Transverse colon (tissue), 4 donors: Measurements from ENCODE around the gene ZRANB3. TPM values are rescaled to one million over a fixed set of nuclear protein-coding genes. Genes with fewer than 3 reads are reported as not detected.

ENCODE experiments used
- DNase-seq: peaks from one replicate; pipeline ENCODE4 v3.0.0-alpha.2; 2019
- H3K27ac ChIP-seq, 4 donors: fragments of 200-600 bp; sonication (generic); 2 replicates each; pipeline ENCODE4 v1.5.1; 2016 to 2018; ENCODE audit warnings: inconsistent platforms in 4 of 4
- H3K27me3 ChIP-seq: fragments of 200-600 bp; sonication (generic); 2 replicates; pipeline ENCODE4 v1.5.1; 2017; ENCODE audit warnings: inconsistent platforms
- H3K36me3 ChIP-seq, 4 donors: fragments of 200-600 bp; sonication (generic); 2 replicates each; pipeline ENCODE4 v1.5.1; 2017 to 2019; ENCODE audit warnings: inconsistent platforms in 4 of 4
- H3K4me1 ChIP-seq, 4 donors: fragments of 200-600 bp; sonication (generic); 2 replicates each; pipeline ENCODE4 v1.5.1; 2017 to 2020; ENCODE audit warnings: inconsistent platforms in 4 of 4
- H3K4me3 ChIP-seq, 4 donors: fragments of 200-600 bp; sonication (generic); 1 replicate in 1 of 4; 2 replicates in 3 of 4; pipeline versions ENCODE4 v1.5.1 to v1.6.1; 2017 to 2019; ENCODE audit warnings: inconsistent platforms in 4 of 4
- H3K9me3 ChIP-seq, 2 donors: fragments of 200-600 bp; sonication (generic); 2 replicates each; pipeline ENCODE4 v1.5.1; 2017 to 2019; ENCODE audit warnings: inconsistent platforms in 2 of 2
- EP300 ChIP-seq: sonication (generic); formaldehyde crosslinking; IDR thresholded peaks from one replicate; pipeline ENCODE4 v1.6.1; 2017; ENCODE audit warnings: antibody characterized with exemption, low read depth
- POLR2A ChIP-seq: fragments of 450-650 bp; IDR thresholded peaks from one replicate; pipeline ENCODE4 v1.6.1; 2016; ENCODE audit warnings: antibody characterized with exemption, mild to moderate bottlenecking, moderate library complexity
- POLR2AphosphoS5 ChIP-seq, 3 donors: sonication (generic); formaldehyde crosslinking; IDR thresholded peaks; one replicate each; pipeline ENCODE4 v1.6.1; 2016; ENCODE audit warnings: antibody characterized with exemption in 3 of 3
- WGBS, 2 donors: methylation state at CpG; one replicate each; pipeline ENCODE4 v1.1.5; 2018; ENCODE audit warnings: low coverage in 1 of 2; 5-methylcytosine and 5-hydroxymethylcytosine counted together
- in situ Hi-C, 4 donors: fragments of 200-750 bp; cut with MboI; loops; one replicate each; pipeline versions ENCODE4 v1.15.0 to v1.15.1; 2017; ENCODE audit warnings: low sequenced_read_pairs in 3 of 4, low pct_ligation_motif_present in 1 of 4, low pct_unique_long_range_greater_than_20kb in 1 of 4
- intact Hi-C: fragments of 100-400 bp; cut with DNase I; formaldehyde crosslinking; loops from one replicate; pipeline ENCODE4 v1.15.1; 2023; ENCODE audit warnings: low total_unique reads
- total RNA-seq, 4 donors: library from RNA; depleted of rRNA; stranded (reverse); fragments of >200 nt; gene quantifications; one replicate each; pipeline ENCODE4 v1.1.0, GENCODE V29; 2016
- TF ChIP-seq, protein P1 (sequence below), 5 experiments: fragments of 200-600 bp in 3 of 5; fragments of 450-650 bp in 2 of 5; sonication (generic) in 3 of 5; IDR thresholded peaks; 1 replicate in 2 of 5; 2 replicates in 3 of 5; pipeline ENCODE4 v1.5.1; 2016 to 2017; ENCODE audit warnings: antibody characterized with exemption in 5 of 5, inconsistent platforms in 3 of 5, mild to moderate bottlenecking in 2 of 5, moderate library complexity in 1 of 5

ZRANB3 gene
- total RNA-seq, 4 donors from 2014 or later, result 0.37 to 3.0 (median 1.6) TPM

DNA sequence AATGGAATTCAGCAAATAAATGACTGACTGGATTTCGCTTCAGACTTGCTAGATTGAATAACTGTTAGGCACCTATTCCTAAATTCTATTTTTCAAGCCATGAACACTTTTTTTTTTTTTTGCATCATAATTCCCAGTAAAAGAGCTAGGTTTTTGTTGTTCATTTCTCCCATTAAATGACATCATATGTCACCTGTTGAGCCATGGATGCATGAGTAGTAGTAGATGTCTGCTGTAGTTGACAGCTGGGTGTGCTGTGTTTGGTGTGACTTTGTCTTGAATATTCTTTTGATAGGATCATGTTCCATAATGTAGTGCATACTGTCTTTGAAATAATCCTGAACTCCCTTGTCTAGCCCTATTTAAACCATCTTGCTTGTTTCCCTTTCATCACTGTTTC lies 363.7 kb downstream of the ZRANB3 start:
- intact Hi-C loops (no loop called here), in situ Hi-C loops (no loop called here)
- TF ChIP-seq POLR2A, result no peak
- no peak for TF ChIP-seq EP300
- TF ChIP-seq, protein P1, sequence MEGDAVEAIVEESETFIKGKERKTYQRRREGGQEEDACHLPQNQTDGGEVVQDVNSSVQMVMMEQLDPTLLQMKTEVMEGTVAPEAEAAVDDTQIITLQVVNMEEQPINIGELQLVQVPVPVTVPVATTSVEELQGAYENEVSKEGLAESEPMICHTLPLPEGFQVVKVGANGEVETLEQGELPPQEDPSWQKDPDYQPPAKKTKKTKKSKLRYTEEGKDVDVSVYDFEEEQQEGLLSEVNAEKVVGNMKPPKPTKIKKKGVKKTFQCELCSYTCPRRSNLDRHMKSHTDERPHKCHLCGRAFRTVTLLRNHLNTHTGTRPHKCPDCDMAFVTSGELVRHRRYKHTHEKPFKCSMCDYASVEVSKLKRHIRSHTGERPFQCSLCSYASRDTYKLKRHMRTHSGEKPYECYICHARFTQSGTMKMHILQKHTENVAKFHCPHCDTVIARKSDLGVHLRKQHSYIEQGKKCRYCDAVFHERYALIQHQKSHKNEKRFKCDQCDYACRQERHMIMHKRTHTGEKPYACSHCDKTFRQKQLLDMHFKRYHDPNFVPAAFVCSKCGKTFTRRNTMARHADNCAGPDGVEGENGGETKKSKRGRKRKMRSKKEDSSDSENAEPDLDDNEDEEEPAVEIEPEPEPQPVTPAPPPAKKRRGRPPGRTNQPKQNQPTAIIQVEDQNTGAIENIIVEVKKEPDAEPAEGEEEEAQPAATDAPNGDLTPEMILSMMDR (IDR thresholded peaks at IDR 0.05), result no peak
- no peak for TF ChIP-seq POLR2AphosphoS5 (IDR thresholded peaks at IDR 0.05)
- Histone ChIP-seq H3K27ac (no peak overlapping the region), H3K36me3 (peaks cover 0 to 71% (median 27%) of the 10 kb centered on the region in 4 donors), H3K27me3 (no peaks in the 10 kb centered on the region), H3K4me1 (no peaks in the 10 kb centered on the region), H3K9me3 (no peaks in the 10 kb centered on the region), H3K4me3 (no peak overlapping the region)
- WGBS, 2 donors, result 100% methylated on average over 1 of the region's 1 CpG
- DNase-seq, result no peak

GRCh38 chr2:135164431-135164830 lies 366.6 kb downstream of the ZRANB3 start:
- Histone ChIP-seq H3K9me3 (no peaks in the 10 kb centered on the region), H3K4me3 (no peak overlapping the region), H3K4me1 (no peaks in the 10 kb centered on the region), H3K27ac (no peak overlapping the region), H3K36me3 (peaks cover 0 to 53% (median 24%) of the 10 kb centered on the region in 4 donors), H3K27me3 (no peaks in the 10 kb centered on the region)
- in situ Hi-C loops (no loop called here), intact Hi-C loops (no loop called here)
- TF ChIP-seq POLR2A, result no peak
- TF ChIP-seq, protein P1 (IDR thresholded peaks at IDR 0.05), result no peak
- no peak for TF ChIP-seq POLR2AphosphoS5 (IDR thresholded peaks at IDR 0.05)
- TF ChIP-seq EP300, result no peak
- DNase-seq, result no peak
- WGBS, 2 donors, result 75 to 87% methylated on average over 2 to 3 of the region's 3 CpGs

- no peaks in the 10 kb centered on the region for H3K27me3 ChIP-seq
- in situ Hi-C loops (no loop called here), intact Hi-C loops (no loop called here)
- H3K9me3 ChIP-seq, result no peaks in the 10 kb centered on the region
- no peak overlapping the region for H3K27ac ChIP-seq
- H3K36me3 ChIP-seq, result peaks cover 0 to 49% (median 21%) of the 10 kb centered on the region in 4 donors
- TF ChIP-seq POLR2A, result no peak
- TF ChIP-seq, protein P1 (IDR thresholded peaks at IDR 0.05), result no peak
- no peak for TF ChIP-seq POLR2AphosphoS5 (IDR thresholded peaks at IDR 0.05)
- no peak for TF ChIP-seq EP300
- no peak for DNase-seq
- H3K4me3 ChIP-seq, result no peak overlapping the region
- H3K4me1 ChIP-seq, result no peaks in the 10 kb centered on the region
- 88 to 94% methylated on average over 5 of the region's 5 CpGs for WGBS, 2 donors
Measured at GRCh38 chr2:135163901-135164300, 367.1 kb downstream of the ZRANB3 start.

GRCh38 chr2:135163306-135163705 lies 367.7 kb downstream of the ZRANB3 start:
- intact Hi-C loops, result no loop called here
- in situ Hi-C loops, result no loop called here
- Histone ChIP-seq H3K9me3 (no peaks in the 10 kb centered on the region), H3K4me1 (no peaks in the 10 kb centered on the region), H3K36me3 (peaks cover 0 to 43% (median 19%) of the 10 kb centered on the region in 4 donors), H3K27me3 (no peaks in the 10 kb centered on the region), H3K27ac (no peak overlapping the region), H3K4me3 (no peak overlapping the region)
- no peak for DNase-seq
- 70 to 83% methylated on average over 2 of the region's 2 CpGs for WGBS, 2 donors
- TF ChIP-seq POLR2A (no peak), POLR2AphosphoS5 (IDR thresholded peaks at IDR 0.05) (no peak), EP300 (no peak)
- TF ChIP-seq, protein P1 (IDR thresholded peaks at IDR 0.05), result no peak
